Measurements from ENCODE around the gene HOXA7.

HOXA7 gene

GRCh38 chr7:27142580-27143022 lies 13.9 kb downstream of the HOXA7 start:
- no peak for TF ChIP-seq FOXP2 (optimal IDR thresholded peaks at IDR 0.05; ENCODE audit: borderline replicate concordance, extremely low read depth, extremely low read length, insufficient read depth)
- no peak for TF ChIP-seq POLR2AphosphoS5 (IDR thresholded peaks at IDR 0.05; ENCODE audit: low read depth, low read length)
- TF ChIP-seq REST (IDR thresholded peaks at IDR 0.05; ENCODE audit: insufficient read depth in 1 of 2, low read depth in 2 of 2, low read length in 2 of 2), result no peak
- no peak for TF ChIP-seq TAF1 (IDR thresholded peaks at IDR 0.05; ENCODE audit: borderline replicate concordance, insufficient read depth, low read length)
- TF ChIP-seq SIN3A (IDR thresholded peaks at IDR 0.05; ENCODE audit: borderline replicate concordance, insufficient read depth, low read length), result no peak

GRCh38 chr7:27141923-27142579 lies 14.4 kb downstream of the HOXA7 start:
- TF ChIP-seq FOXP2 (optimal IDR thresholded peaks at IDR 0.05; ENCODE audit: borderline replicate concordance, extremely low read depth, extremely low read length, insufficient read depth), result no peak
- TF ChIP-seq REST (IDR thresholded peaks at IDR 0.05; ENCODE audit: insufficient read depth in 1 of 2, low read depth in 2 of 2, low read length in 2 of 2), result no peak
- no peak for TF ChIP-seq POLR2AphosphoS5 (IDR thresholded peaks at IDR 0.05; ENCODE audit: low read depth, low read length)
- TF ChIP-seq TAF1 (IDR thresholded peaks at IDR 0.05; ENCODE audit: borderline replicate concordance, insufficient read depth, low read length), result no peak

GRCh38 chr7:27141137-27141922 lies 15.1 kb downstream of the HOXA7 start:
- TF ChIP-seq REST (IDR thresholded peaks at IDR 0.05; ENCODE audit: insufficient read depth in 1 of 2, low read depth in 2 of 2, low read length in 2 of 2) (no peak), POLR2AphosphoS5 (IDR thresholded peaks at IDR 0.05; ENCODE audit: low read depth, low read length) (no peak), TAF1 (IDR thresholded peaks at IDR 0.05; ENCODE audit: borderline replicate concordance, insufficient read depth, low read length) (no peak), SIN3A (IDR thresholded peaks at IDR 0.05; ENCODE audit: borderline replicate concordance, insufficient read depth, low read length) (no peak), FOXP2 (optimal IDR thresholded peaks at IDR 0.05; ENCODE audit: borderline replicate concordance, extremely low read depth, extremely low read length, insufficient read depth) (no peak)

DNA sequence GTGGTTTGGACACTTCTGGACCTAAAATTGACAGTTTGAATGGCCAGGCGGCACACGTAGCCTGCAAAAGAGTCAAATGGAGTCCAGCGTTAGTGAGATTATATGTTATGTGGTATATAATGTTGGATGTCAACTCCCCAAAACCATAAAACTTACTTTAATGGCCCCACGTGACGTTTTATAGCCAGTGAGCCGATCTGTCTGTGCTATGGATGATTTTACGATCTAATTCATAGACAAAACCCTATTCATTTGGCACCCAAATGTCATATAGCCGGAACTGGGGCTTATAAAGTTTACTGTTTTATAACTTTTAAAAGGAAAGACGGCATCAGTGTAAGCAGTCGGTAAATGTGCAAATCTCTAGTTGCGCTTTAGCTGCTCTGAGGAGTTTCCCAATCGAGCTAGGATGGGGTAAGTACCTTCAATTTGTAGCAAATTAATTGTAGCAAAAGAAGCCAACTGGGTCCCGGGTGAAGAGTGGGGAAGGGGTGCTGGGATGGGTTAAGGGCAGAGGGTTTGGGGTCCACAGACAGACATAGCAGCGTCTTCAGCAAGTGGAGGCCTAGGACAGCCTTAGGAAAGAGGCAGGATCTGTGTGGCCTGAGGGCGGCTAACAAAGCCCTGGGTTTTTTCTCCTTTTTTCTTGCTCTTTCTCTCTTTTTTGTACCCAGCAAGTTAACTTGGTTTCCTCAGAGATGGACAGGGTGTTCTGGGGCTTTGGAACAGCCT lies 16.2 kb downstream of the HOXA7 start:
- TF ChIP-seq POLR2AphosphoS5 (IDR thresholded peaks at IDR 0.05; ENCODE audit: low read depth, low read length) (no peak), REST (IDR thresholded peaks at IDR 0.05; ENCODE audit: insufficient read depth in 1 of 2, low read depth in 2 of 2, low read length in 2 of 2) (no peak), FOXP2 (optimal IDR thresholded peaks at IDR 0.05; ENCODE audit: borderline replicate concordance, extremely low read depth, extremely low read length, insufficient read depth) (no peak), SIN3A (IDR thresholded peaks at IDR 0.05; ENCODE audit: borderline replicate concordance, insufficient read depth, low read length) (no peak), TAF1 (IDR thresholded peaks at IDR 0.05; ENCODE audit: borderline replicate concordance, insufficient read depth, low read length) (no peak)
